Prostate gland (tissue), 2 donors: ENCODE measurements around the gene ZNF688. TPM values are rescaled to one million over a fixed set of nuclear protein-coding genes. Genes with fewer than 3 reads are reported as not detected.
A peak's percentile ranks its signal among the peaks of the same experiment; 100 is the strongest.

ENCODE experiments used
- DNase-seq: peaks from one replicate; pipeline ENCODE4 v3.0.0-alpha.2; 2019; ENCODE audit warnings: low spot score
- H3K27ac ChIP-seq, 2 donors: fragments of 200-600 bp; sonication (generic); 2 replicates each; pipeline ENCODE4 v1.5.1; 2017 to 2019
- H3K27me3 ChIP-seq: fragments of 200-600 bp; sonication (generic); replicated peaks from 2 replicates; pipeline ENCODE4 v1.5.1; 2019; ENCODE audit not compliant: insufficient read depth
- H3K36me3 ChIP-seq, 2 donors: fragments of 200-600 bp; sonication (generic); 1 replicate in 1 of 2; 2 replicates in 1 of 2; pipeline versions ENCODE4 v1.5.1 to v1.8.1; 2017 to 2019
- H3K4me1 ChIP-seq: fragments of 200-600 bp; sonication (generic); replicated peaks from 2 replicates; pipeline ENCODE4 v1.5.1; 2019
- H3K4me3 ChIP-seq, 2 donors: fragments of 200-600 bp; sonication (generic); 2 replicates each; pipeline ENCODE4 v1.5.1; 2017 to 2019
- H3K9me3 ChIP-seq: fragments of 200-600 bp; sonication (generic); 2 replicates; pipeline ENCODE4 v1.5.1; 2017
- CTCF ChIP-seq, 4 experiments: fragments of 200-600 bp in 2 of 4; fragments of 450-650 bp in 2 of 4; sonication (generic) in 2 of 4; IDR thresholded peaks; 1 replicate in 3 of 4; 2 replicates in 1 of 4; pipeline ENCODE4 v1.5.1; 2016 to 2019; ENCODE audit warnings: antibody characterized with exemption in 4 of 4, mild to moderate bottlenecking in 2 of 4, moderate library complexity in 2 of 4
- POLR2A ChIP-seq: fragments of 450-650 bp; IDR thresholded peaks from one replicate; pipeline ENCODE4 v1.6.1; 2016; ENCODE audit warnings: antibody characterized with exemption, mild to moderate bottlenecking
- POLR2AphosphoS5 ChIP-seq: sonication (generic); formaldehyde crosslinking; IDR thresholded peaks from one replicate; pipeline ENCODE4 v1.6.1; 2017; ENCODE audit warnings: antibody characterized with exemption
- WGBS: methylation state at CpG from one replicate; pipeline ENCODE4 v1.1.5; 2018; 5-methylcytosine and 5-hydroxymethylcytosine counted together
- intact Hi-C: fragments of 100-400 bp; cut with DNase I; formaldehyde crosslinking; loops from one replicate; pipeline ENCODE4 v1.14.2; 2022
- total RNA-seq, 2 donors: library from RNA; depleted of rRNA; stranded (reverse); fragments of >200 nt; gene quantifications; one replicate each; pipeline ENCODE4 v1.1.0, GENCODE V29; 2016

ZNF688 gene
- total RNA-seq, 2 donors from 2014 or later = 20.4 to 21.5 TPM

- Histone ChIP-seq H3K9me3 (no peaks in the 10 kb centered on the region), H3K36me3 (no peaks in the 10 kb centered on the region), H3K4me3 (peak overlapping the region in 1 of 2 donors; percentile 51), H3K4me1 (peaks cover 10% of the 10 kb centered on the region), H3K27ac (peak overlapping the region; percentile 90 to 94), H3K27me3 (no peaks in the 10 kb centered on the region)
- no peak for DNase-seq
- 55% methylated on average over 11 of the region's 11 CpGs for WGBS
- intact Hi-C loops = no loop called here
- TF ChIP-seq POLR2A = no peak
- no peak for TF ChIP-seq CTCF (IDR thresholded peaks at IDR 0.05)
- no peak for TF ChIP-seq POLR2AphosphoS5
Observed at GRCh38 chr16:30533146-30533522, 38.4 kb downstream of the ZNF688 start.

- H3K9me3 ChIP-seq = no peaks in the 10 kb centered on the region
- no peak for DNase-seq
- intact Hi-C loops = no loop called here
- peak overlapping the region in 1 of 2 donors; percentile 94 for H3K27ac ChIP-seq
- peaks cover 10% of the 10 kb centered on the region for H3K4me1 ChIP-seq
- no peak overlapping the region for H3K4me3 ChIP-seq
- 92% methylated on average over 57 of the region's 57 CpGs for WGBS
- H3K36me3 ChIP-seq = no peaks in the 10 kb centered on the region
- TF ChIP-seq POLR2A = no peak
- no peaks in the 10 kb centered on the region for H3K27me3 ChIP-seq
Observed at GRCh38 chr16:30532285-30533145, 39.0 kb downstream of the ZNF688 start.

GRCh38 chr16:30530163-30531037 lies 41.1 kb downstream of the ZNF688 start:
- H3K27ac ChIP-seq = no peak overlapping the region
- no peak overlapping the region for H3K4me3 ChIP-seq
- H3K4me1 ChIP-seq = peaks cover 6% of the 10 kb centered on the region
- no peak for TF ChIP-seq CTCF (IDR thresholded peaks at IDR 0.05)
- no peak for TF ChIP-seq POLR2AphosphoS5
- no peak for TF ChIP-seq POLR2A
- H3K9me3 ChIP-seq = no peaks in the 10 kb centered on the region
- 60% methylated on average over 13 of the region's 13 CpGs for WGBS
- H3K27me3 ChIP-seq = no peaks in the 10 kb centered on the region
- intact Hi-C loops = no loop called here
- H3K36me3 ChIP-seq = no peaks in the 10 kb centered on the region
- no peak for DNase-seq

- H3K9me3 ChIP-seq = no peaks in the 10 kb centered on the region
- 64% methylated on average over 4 of the region's 4 CpGs for WGBS
- intact Hi-C loops = loop anchor here (5.0 kb wide), 1 partner anchor 97 kb away; the partner anchor contains the start of gene DCTPP1
- no peak for DNase-seq
- H3K4me1 ChIP-seq = peaks cover 6% of the 10 kb centered on the region
- H3K36me3 ChIP-seq = peaks cover 0 to 4% of the 10 kb centered on the region in 2 donors
- H3K27me3 ChIP-seq = no peaks in the 10 kb centered on the region
- peak overlapping the region; percentile 96 to 99 for H3K27ac ChIP-seq
- no peak overlapping the region for H3K4me3 ChIP-seq
- TF ChIP-seq CTCF (IDR thresholded peaks at IDR 0.05) = no peak
- TF ChIP-seq POLR2AphosphoS5 = no peak
- no peak for TF ChIP-seq POLR2A
Observed at GRCh38 chr16:30528799-30529457, 42.6 kb downstream of the ZNF688 start.
